Endothelial cell (in vitro differentiated cells): ENCODE measurements around the gene C19orf44. TPM values are rescaled to one million over a fixed set of nuclear protein-coding genes. Genes with fewer than 3 reads are reported as not detected.
"Not testable (repeated sequence)": the region's sequence is repeated elsewhere in the genome, so short reads cannot be mapped to it uniquely, and the experiment has no call there.

ENCODE experiments used
- DNase-seq: peaks from one replicate; pipeline ENCODE4 v3.0.0; 2021; ENCODE audit warnings: low spot score
- H3K27ac Mint-ChIP-seq: one replicate; pipeline ENCODE4 v1.8.0; 2021; ENCODE audit warnings: mixed read lengths, inconsistent platforms; ENCODE audit not compliant: unreplicated experiment
- H3K27me3 Mint-ChIP-seq: one replicate; pipeline ENCODE4 v1.8.0; 2021; ENCODE audit warnings: mild to moderate bottlenecking, moderate library complexity, mixed read lengths, inconsistent platforms; ENCODE audit not compliant: unreplicated experiment
- H3K36me3 Mint-ChIP-seq: one replicate; pipeline ENCODE4 v1.8.0; 2021; ENCODE audit warnings: mild to moderate bottlenecking, low read depth, mixed read lengths, inconsistent platforms; ENCODE audit not compliant: unreplicated experiment
- H3K4me1 Mint-ChIP-seq: one replicate; pipeline ENCODE4 v1.8.0; 2021; ENCODE audit warnings: mild to moderate bottlenecking, mixed read lengths, inconsistent platforms; ENCODE audit not compliant: unreplicated experiment
- H3K4me3 Mint-ChIP-seq: one replicate; pipeline ENCODE4 v1.8.0; 2021; ENCODE audit warnings: mild to moderate bottlenecking, mixed read lengths, inconsistent platforms; ENCODE audit not compliant: unreplicated experiment
- H3K9me3 Mint-ChIP-seq: one replicate; pipeline ENCODE4 v1.8.0; 2021; ENCODE audit warnings: mixed read lengths, inconsistent platforms; ENCODE audit not compliant: unreplicated experiment
- CTCF ChIP-seq: fragments of 200-600 bp; sonication (generic); IDR thresholded peaks from one replicate; pipeline ENCODE4 v1.5.0; 2021; ENCODE audit warnings: antibody characterized with exemption; ENCODE audit not compliant: unreplicated experiment
- total RNA-seq: library from RNA; stranded (reverse); fragmentation: NEBNext Ultra II Directional; extraction: Animal tissue kit (Norgen Biotek cat#: 25700); gene quantifications from one replicate; pipeline ENCODE4 v1.2.1, GENCODE V29; 2021; ENCODE audit not compliant: unreplicated experiment

C19orf44 gene
- total RNA-seq, 1 donor from 2014 or later = 3.7 TPM

- Mint-ChIP-seq H3K27me3 (no peaks in the 10 kb centered on the region), H3K36me3 (peaks cover 3% of the 10 kb centered on the region), H3K27ac (no peak overlapping the region), H3K4me1 (no peaks in the 10 kb centered on the region), H3K9me3 (no peaks in the 10 kb centered on the region), H3K4me3 (no peak overlapping the region)
- no peak for TF ChIP-seq CTCF
- no peak for DNase-seq
Observed at GRCh38 chr19:16509141-16510061, 13.2 kb downstream of the C19orf44 start.

- not testable (repeated sequence) for H3K36me3 Mint-ChIP-seq, H3K27me3 Mint-ChIP-seq, H3K4me3 Mint-ChIP-seq, H3K4me1 Mint-ChIP-seq, H3K9me3 Mint-ChIP-seq, H3K27ac Mint-ChIP-seq, DNase-seq
Observed at GRCh38 chr19:16512611-16513010, 16.4 kb downstream of the C19orf44 start.

DNA sequence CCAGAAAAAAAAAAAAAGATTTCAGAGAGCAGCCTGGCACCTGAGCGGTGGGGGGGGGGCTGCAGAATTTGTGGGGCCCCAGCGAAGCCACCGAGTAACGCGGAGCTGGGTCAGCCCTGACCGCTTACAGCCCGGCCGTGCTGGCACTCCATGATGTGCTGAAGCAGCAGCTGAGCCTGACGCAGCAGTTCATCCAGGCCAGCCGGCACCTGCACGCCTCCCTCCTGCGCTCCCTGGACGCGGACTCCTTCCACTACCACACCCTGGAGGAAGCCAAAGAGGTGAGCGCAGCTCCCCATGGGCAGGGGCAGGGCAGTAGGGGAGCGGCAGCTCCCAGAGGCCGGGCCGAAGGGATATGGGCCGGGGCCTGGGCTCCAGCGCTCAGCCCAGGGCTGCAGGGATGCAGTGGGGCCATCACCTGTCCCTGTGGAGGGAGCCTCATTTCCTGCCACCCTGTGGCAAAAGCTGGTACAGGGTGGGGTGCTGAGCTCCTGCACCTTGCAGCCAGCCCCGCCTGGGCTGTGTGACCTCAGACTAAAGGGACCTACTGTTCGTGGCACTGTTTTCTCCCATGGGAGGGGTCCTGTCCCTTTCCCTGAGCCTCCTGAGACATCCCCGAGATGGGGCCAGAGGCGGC, 18.3 kb downstream of the C19orf44 start:
- H3K9me3 Mint-ChIP-seq = no peaks in the 10 kb centered on the region
- H3K27ac Mint-ChIP-seq = no peak overlapping the region
- H3K36me3 Mint-ChIP-seq = peaks cover 17% of the 10 kb centered on the region
- DNase-seq = no peak
- peaks cover 3% of the 10 kb centered on the region for H3K27me3 Mint-ChIP-seq
- TF ChIP-seq CTCF = no peak
- H3K4me3 Mint-ChIP-seq = no peak overlapping the region
- H3K4me1 Mint-ChIP-seq = no peaks in the 10 kb centered on the region

GRCh38 chr19:16516381-16516780, 20.2 kb downstream of the C19orf44 start:
- H3K36me3 Mint-ChIP-seq = peaks cover 28% of the 10 kb centered on the region
- H3K27me3 Mint-ChIP-seq = peaks cover 3% of the 10 kb centered on the region
- H3K4me1 Mint-ChIP-seq = no peaks in the 10 kb centered on the region
- no peak for DNase-seq
- H3K4me3 Mint-ChIP-seq = no peak overlapping the region
- TF ChIP-seq CTCF = no peak
- no peak overlapping the region for H3K27ac Mint-ChIP-seq
- no peaks in the 10 kb centered on the region for H3K9me3 Mint-ChIP-seq

- Mint-ChIP-seq H3K27me3 (peaks cover 3% of the 10 kb centered on the region), H3K9me3 (no peaks in the 10 kb centered on the region), H3K4me3 (peak overlapping the region; percentile 29), H3K27ac (no peak overlapping the region), H3K4me1 (no peaks in the 10 kb centered on the region), H3K36me3 (peaks cover 28% of the 10 kb centered on the region)
- TF ChIP-seq CTCF = no peak
- DNase-seq = no peak
Observed at GRCh38 chr19:16516923-16517610, 20.9 kb downstream of the C19orf44 start.
